GM19463 (cell line): Measurements from ENCODE around the gene CUX1.
"Not testable (repeated sequence)": the region's sequence is repeated elsewhere in the genome, so short reads cannot be mapped to it uniquely, and the experiment has no call there.

ENCODE experiments used
- ATAC-seq: cut with Tn5 transposase; IDR thresholded peaks from one replicate; pipeline ENCODE4 v1.9.1; 2021; ENCODE audit warnings: mild to moderate bottlenecking, moderate library complexity; ENCODE audit not compliant: unreplicated experiment

The CUX1 gene

DNA sequence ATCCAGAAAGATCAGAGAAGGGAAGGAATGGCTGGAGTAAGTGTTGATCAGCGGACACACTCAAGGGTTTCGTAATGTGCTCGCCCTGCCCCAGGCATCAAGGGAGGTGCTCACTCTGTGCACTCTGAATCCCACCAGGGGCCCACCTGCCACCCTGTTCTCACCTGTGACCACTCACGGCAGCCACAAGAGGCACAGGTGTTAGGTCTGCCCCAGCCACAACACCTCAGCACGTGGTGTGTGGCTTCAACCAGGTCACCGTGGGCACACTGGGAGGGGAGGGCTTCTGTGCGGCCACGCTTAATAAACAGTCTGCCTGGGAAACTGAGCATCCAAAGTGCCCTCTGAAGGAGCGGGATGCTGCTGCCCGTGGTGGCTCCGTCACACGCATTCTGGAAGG lies 49.8 kb downstream of the CUX1 start:
- ATAC-seq: no peak

GRCh38 chr7:101867681-101868080 lies 50.3 kb downstream of the CUX1 start:
- not testable (repeated sequence) for ATAC-seq

- no peak for ATAC-seq
Measured at GRCh38 chr7:101868191-101868950, 50.9 kb downstream of the CUX1 start.

DNA sequence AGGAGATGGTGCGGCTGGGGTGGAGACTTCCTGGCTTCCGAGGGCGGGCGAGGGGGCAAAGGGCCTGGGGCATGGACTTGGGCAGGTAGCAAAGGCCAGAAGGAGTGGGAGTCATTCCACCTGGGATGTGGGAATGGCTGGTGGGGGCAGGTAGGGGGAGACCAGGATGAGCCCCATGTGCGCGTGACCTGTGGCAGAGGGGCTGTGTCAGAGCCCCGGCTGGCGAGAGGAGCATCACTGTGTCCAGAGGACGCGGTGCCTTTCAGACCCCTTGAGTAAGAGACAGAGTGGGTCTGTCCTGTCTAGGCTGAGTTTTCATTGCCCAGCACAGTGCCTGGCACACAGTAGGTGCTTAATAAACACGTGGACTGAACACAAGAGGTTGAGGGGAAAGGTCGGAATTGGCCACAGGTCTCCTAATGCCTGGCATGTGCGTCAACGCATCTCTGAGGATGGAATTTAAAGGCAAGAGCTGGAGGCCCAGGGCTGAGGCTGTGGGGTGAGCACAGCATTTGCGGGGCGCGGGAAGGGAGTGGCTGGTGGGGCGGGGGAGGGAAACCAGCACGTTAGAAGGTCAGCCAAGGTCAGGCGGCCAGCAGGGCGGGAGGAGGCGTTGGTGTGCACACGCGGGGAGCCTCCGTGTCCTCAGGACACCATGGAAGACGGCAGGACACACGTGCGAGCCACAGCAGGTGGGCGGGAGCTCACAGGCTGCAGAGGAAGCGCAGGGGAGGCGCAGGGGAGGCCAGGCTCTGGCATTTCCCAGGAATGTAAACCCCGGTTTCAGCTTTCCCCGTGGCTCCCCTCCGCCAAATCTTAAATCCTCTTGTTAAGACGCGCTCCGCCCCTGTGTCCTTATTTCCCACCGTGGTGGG lies 51.8 kb downstream of the CUX1 start:
- ATAC-seq: no peak

- no peak for ATAC-seq
Measured at GRCh38 chr7:101869901-101870290, 52.5 kb downstream of the CUX1 start.

GRCh38 chr7:101870361-101871062 lies 53.1 kb downstream of the CUX1 start:
- no peak for ATAC-seq

- ATAC-seq: no peak
Measured at GRCh38 chr7:101871351-101871750, 53.9 kb downstream of the CUX1 start.

- ATAC-seq: no peak
Measured at GRCh38 chr7:101874028-101874427, 56.6 kb downstream of the CUX1 start.

GRCh38 chr7:101875283-101875846 lies 57.9 kb downstream of the CUX1 start:
- ATAC-seq: no peak

DNA sequence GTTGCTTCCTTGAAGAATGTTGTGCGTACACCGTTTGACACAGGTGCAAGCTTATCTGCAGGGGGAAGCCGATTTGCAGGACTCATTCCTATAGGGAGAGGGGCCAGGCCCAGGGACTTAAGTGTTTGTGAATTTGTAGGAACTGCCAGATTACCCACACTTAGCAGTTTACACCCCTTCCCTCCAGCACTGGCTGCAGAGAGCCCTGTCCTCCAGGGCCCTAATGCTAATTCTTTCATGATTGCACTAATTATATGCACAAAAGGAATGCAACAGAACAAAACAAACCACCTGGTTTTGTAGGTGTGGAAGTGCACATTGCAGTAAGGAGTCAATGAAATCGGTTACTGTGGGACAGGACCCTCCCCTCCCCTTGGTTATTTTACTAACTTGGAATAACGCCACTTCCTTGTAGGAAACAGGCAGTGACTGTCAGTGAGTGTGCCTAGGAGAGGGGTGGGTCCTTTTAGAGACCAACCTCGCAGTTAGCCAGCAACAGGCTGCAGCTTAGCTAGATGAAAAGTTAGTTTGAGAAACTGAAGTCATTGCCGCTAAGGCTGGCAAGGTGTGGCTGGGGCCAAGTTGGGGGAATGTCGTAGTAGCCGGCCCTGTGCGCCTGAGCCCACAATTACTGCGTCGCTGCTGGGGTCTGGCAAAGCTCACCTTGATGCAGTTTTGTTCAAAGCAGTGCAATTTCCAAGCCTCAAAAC lies 60.6 kb downstream of the CUX1 start:
- ATAC-seq: no peak

DNA sequence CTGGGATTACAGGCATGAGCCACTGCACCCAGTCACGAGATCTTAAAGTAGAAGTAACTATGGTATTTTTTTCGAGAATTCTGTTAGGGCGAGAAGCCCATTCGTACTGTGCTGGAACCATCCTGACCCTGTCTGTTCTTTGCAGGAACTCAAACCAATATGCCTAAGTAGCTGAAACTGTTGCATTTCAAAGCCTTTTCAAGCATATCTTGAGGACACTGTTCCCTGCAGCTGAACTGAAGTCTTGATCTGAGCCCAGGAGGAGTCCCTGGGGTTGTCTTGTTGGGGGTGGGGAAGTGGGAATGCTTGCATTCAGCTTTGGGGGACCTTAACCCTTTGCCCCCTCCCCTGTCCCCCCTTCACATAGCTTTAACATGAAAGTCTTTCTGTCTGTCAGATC lies 61.5 kb downstream of the CUX1 start:
- no peak for ATAC-seq

DNA sequence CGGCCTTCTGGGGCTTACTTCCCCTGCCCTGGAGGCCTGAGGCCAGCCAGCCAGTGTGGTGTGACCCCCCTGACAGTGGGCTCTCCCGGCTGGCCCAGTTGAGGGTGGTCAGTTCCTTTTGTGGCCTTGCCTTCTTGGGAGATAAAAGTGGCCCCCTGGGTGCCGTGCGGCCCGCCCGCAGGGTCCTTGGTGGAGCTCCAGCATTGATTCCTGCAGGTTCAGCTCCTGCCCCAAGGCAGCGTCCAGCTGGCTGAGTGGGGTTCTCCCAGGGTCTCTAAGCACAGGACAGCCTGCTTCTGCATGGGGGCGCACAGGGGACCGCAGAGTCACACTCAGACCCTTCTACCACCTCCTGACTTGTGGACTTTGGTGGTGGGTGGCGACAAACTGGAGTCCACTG lies 62.1 kb downstream of the CUX1 start:
- ATAC-seq: no peak

DNA sequence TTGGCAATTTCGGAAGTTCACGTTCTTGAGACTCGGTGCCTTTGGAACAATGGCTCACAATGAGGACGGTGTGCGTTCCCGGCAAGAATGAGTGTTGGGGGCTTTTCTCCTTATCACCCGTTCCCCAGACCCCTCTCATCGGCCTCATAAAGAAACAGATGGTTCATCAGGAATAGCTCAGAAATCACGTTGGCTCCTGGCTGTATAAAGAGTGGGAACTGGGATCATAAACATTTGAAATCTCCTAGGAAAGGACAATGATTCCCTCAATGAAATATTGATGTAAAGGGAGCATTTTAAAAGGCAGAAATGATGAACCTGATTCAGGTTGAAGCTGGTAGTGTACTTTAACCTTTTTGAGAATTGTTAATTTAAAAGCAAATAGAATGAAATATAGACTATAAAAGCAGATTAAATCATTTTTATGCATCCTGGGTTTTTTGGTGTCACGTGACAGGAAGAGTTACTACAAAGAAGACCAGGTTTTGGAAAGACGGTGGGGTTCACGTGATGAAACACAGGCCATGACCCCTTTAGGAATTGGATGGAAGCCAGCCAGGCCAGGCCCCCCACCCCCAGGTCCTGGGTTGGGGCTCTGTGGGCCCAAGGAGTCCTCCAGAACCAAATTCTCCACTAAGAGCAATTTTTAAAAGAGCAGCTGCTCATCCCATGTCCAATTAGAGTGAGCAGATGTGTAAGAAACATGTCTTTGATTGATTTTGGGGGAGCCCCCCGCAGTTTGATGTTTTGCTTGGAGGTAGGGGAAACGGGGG lies 63.0 kb downstream of the CUX1 start:
- no peak for ATAC-seq

DNA sequence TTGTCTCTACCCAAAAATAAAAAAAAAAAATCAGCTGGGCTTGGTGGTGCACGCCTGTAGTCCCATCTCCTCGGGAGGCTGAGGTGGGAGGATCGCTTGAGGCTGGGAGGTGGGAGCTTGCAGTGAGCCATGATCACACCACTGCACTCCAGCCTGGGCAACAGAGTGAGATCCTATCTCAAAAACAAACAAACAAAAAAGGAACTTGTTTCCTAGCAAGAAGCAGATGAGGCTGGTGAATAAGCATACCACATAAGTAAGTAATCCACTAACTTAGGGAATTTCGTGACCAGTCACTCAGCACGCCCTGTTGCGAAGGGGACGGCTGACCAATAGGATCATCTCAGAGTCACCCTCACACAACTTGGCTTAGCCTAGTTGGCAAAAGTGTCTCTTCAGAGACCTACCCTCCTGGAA lies 64.6 kb downstream of the CUX1 start:
- no peak for ATAC-seq

DNA sequence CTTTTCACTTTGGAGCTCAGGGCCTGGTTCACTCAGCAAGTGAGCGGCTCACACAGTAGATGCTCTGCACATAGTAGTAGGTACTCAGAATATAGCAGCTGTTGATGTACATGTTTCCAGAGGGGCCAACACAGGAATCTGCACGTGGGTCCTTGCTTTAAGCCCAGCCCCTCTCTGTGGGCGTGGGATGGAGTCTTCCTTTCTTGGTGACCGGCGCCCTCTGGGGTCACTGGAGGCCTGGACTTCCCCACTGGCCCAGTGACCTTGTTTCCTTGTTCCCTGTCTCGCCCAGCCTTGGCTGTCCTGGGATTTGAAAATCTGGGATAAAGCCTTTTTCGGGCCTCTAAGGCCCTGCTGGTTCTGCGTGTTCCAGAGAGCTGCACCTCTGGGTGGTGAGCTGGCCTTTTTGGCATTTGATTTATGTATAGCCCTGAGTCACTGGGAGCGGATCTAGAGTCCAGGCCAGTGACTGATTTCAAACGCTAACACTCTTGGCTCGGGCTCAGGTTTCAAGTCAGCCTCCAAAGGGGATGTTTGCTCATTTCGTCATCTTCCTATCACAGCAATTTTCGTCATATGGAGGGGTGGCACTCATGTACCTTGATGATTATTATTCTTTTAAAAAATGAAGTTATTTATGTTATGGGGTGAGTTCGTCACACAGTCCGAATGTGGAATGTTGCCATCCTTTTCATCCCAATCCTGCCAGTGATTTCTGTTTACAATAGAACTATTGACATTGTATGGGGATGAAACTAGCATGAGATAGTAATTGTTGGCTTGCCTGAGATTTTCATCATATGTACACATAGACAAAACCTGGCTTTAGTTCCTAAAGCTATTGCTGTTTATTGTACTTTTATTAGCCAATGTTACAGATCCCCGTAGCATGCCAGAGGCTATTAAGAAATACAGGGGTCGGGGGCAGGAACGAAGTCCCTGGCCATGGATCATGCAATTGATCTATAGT lies 65.5 kb downstream of the CUX1 start:
- no peak for ATAC-seq

GRCh38 chr7:101884671-101885596 lies 67.5 kb downstream of the CUX1 start:
- no peak for ATAC-seq

GRCh38 chr7:101885597-101885955 lies 68.2 kb downstream of the CUX1 start:
- ATAC-seq: no peak

DNA sequence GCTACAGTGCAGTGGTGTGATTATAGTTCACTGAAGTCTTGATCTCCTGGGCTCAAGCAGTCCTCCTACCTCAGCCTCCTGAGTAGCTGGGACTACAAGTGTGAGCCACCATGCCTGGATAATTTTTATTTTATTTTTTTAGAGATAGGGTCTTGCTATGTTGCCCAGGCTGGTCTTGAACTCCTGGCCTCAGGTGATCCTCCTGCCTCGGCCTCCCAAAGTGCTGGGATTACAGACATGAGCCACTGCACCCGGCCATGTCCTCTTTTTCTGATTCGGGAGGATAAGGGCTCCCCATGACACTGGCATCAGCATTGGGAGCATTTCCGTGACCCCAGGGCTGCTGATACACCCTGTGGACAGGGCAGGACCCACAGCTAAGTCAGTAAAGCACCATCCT lies 69.9 kb downstream of the CUX1 start:
- not testable (repeated sequence) for ATAC-seq
